OCI-LY1 (cell line): ENCODE results near the gene EEPD1.

ENCODE experiments used
- H2AFZ ChIP-seq: fragments of 200-600 bp; sonication (generic), shearing (Covaris generic); 2 replicates; pipeline ENCODE4 v1.6.0; 2014; ENCODE audit warnings: antibody characterized with exemption, mild to moderate bottlenecking, low read length
- H3F3A ChIP-seq: fragments of 200-600 bp; sonication (generic), shearing (Covaris generic); 2 replicates; pipeline ENCODE4 v1.6.0; 2014; ENCODE audit warnings: mild to moderate bottlenecking, antibody characterized with exemption, low read length, moderate library complexity; ENCODE audit not compliant: insufficient read depth
- H3K27ac ChIP-seq: fragments of 200-600 bp; sonication (generic); 2 replicates; pipeline ENCODE4 v1.5.1; 2014; ENCODE audit warnings: low read length, mixed run types, mild to moderate bottlenecking, low read depth; ENCODE audit not compliant: poor library complexity, severe bottlenecking
- H3K27me3 ChIP-seq: fragments of 200-600 bp; sonication (generic); 2 replicates; pipeline ENCODE4 v1.6.0; 2014; ENCODE audit warnings: antibody characterized with exemption, mild to moderate bottlenecking, low read length, moderate library complexity; ENCODE audit not compliant: insufficient read depth
- H3K36me3 ChIP-seq: fragments of 200-600 bp; sonication (generic); 2 replicates; pipeline ENCODE4 v1.6.1; 2014; ENCODE audit warnings: mild to moderate bottlenecking, antibody characterized with exemption, low read length, moderate library complexity, mixed read lengths; ENCODE audit not compliant: insufficient read depth
- H3K4me1 ChIP-seq: fragments of 200-600 bp; sonication (generic); 2 replicates; pipeline ENCODE4 v1.5.1; 2014; ENCODE audit warnings: mild to moderate bottlenecking, low read length, moderate library complexity; ENCODE audit not compliant: insufficient read depth, severe bottlenecking
- H3K4me2 ChIP-seq: fragments of 200-600 bp; sonication (generic), shearing (Covaris generic); 2 replicates; pipeline ENCODE4 v1.6.1; 2014; ENCODE audit warnings: low read length
- H3K4me3 ChIP-seq: fragments of 200-600 bp; sonication (generic); 2 replicates; pipeline ENCODE4 v1.5.1; 2014; ENCODE audit warnings: low read length, low read depth, mild to moderate bottlenecking, mixed read lengths; ENCODE audit not compliant: poor library complexity, severe bottlenecking
- H3K79me2 ChIP-seq: fragments of 200-600 bp; shearing (Covaris generic); 2 replicates; pipeline ENCODE4 v1.6.1; 2016; ENCODE audit warnings: mixed run types, low read length, mixed read lengths; ENCODE audit not compliant: insufficient read depth
- H3K9ac ChIP-seq: fragments of 200-600 bp; sonication (generic), shearing (Covaris generic); 2 replicates; pipeline ENCODE4 v1.6.1; 2014; ENCODE audit warnings: mild to moderate bottlenecking, low read length, mixed read lengths
- H3K9me2 ChIP-seq: fragments of 200-600 bp; sonication (generic), shearing (Covaris generic); 2 replicates; pipeline ENCODE4 v1.6.1; 2014; ENCODE audit warnings: low read depth, mild to moderate bottlenecking, low read length, mixed read lengths
- H3K9me3 ChIP-seq: fragments of 200-600 bp; shearing (Covaris generic); 2 replicates; pipeline ENCODE4 v1.6.1; 2014; ENCODE audit warnings: low read length, mixed read lengths
- H4K20me1 ChIP-seq: fragments of 200-600 bp; sonication (generic), shearing (Covaris generic); 2 replicates; pipeline ENCODE4 v1.6.0; 2016; ENCODE audit warnings: mild to moderate bottlenecking, low read length; ENCODE audit not compliant: insufficient read depth
- CTCF ChIP-seq: fragments of 200-600 bp; sonication (generic), shearing (Covaris generic); IDR thresholded peaks from 2 replicates; pipeline ENCODE4 v1.5.1; 2017; ENCODE audit warnings: mild to moderate bottlenecking, antibody characterized with exemption, low read length, moderate library complexity, mixed read lengths
- EZH2 ChIP-seq: fragments of 200-600 bp; sonication (generic), shearing (Covaris generic); IDR thresholded peaks from 2 replicates; pipeline ENCODE4 v1.8.0; 2017; ENCODE audit warnings: borderline replicate concordance, mixed run types, mild to moderate bottlenecking, antibody characterized with exemption, low read length, moderate library complexity, mixed read lengths

EEPD1 gene

DNA sequence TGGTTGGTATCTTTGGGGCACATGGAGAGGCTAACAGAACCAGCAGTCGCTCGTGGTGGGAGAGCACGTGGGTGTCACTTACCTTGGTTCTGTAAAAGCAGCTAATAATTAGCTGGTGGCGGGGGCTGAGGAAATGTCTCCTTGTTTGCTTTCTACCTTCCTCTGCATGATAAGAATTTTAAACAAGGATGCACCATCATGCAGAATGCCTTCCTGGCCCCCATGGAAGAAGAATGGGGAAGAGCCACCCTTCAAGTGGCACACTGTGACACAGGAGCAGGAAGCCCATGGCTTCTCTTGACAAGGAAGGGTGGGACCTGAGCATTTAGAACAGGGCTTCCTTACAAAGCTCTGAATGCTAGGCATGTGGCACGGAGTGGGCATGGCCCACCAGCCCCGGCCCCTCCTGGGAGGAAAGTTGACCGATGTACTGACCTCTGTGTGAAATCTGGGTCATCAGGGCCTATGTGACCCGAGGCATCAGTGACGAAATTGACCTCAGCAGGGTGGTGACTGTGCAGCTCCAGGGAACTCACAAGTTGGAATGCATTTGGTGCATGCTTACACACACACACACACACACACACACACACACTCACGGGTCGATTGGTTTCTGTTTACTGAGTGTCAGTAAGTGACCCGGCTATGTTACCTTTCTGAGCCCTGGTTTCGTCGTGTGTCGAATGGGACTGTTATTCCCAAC lies 119.7 kb downstream of the EEPD1 start:
- no peaks in the 10 kb centered on the region for H3F3A ChIP-seq
- H3K27ac ChIP-seq = no peak overlapping the region
- H3K4me1 ChIP-seq = peaks cover 25% of the 10 kb centered on the region
- H3K9ac ChIP-seq = no peak overlapping the region
- H3K79me2 ChIP-seq = no peaks in the 10 kb centered on the region
- TF ChIP-seq EZH2 (no peak), CTCF (no peak)
- H4K20me1 ChIP-seq = no peaks in the 10 kb centered on the region
- H3K4me2 ChIP-seq = no peak overlapping the region
- H3K27me3 ChIP-seq = no peaks in the 10 kb centered on the region
- H3K9me3 ChIP-seq = no peaks in the 10 kb centered on the region
- no peaks in the 10 kb centered on the region for H3K36me3 ChIP-seq
- no peak overlapping the region for H3K4me3 ChIP-seq
- no peaks in the 10 kb centered on the region for H3K9me2 ChIP-seq
- H2AFZ ChIP-seq = no peak overlapping the region

DNA sequence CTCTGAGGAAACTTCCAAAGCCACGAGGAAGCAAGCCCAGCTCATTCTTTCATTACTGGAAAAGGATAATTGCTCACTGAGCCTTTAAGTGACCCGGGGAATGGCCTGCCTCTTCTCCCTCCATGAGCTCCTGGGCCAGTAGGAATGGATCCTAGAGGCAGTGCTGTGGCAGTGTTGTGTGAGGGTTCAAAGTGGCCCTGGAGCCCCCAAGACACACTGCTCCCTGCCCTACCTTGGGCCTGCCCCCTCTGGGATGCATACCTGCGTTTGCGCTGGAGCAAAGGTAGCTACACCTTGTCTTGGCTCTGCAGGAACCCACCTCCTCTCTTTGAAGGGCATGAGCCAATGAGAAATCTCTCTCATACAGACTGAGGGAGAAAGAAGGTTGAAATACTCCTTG lies 120.8 kb downstream of the EEPD1 start:
- TF ChIP-seq CTCF = no peak
- TF ChIP-seq EZH2 = no peak
- Histone ChIP-seq H3K9ac (no peak overlapping the region), H3K27ac (no peak overlapping the region), H3K9me2 (no peaks in the 10 kb centered on the region), H3F3A (no peaks in the 10 kb centered on the region), H4K20me1 (no peaks in the 10 kb centered on the region), H2AFZ (no peak overlapping the region), H3K4me3 (no peak overlapping the region), H3K9me3 (no peaks in the 10 kb centered on the region), H3K27me3 (no peaks in the 10 kb centered on the region), H3K36me3 (no peaks in the 10 kb centered on the region), H3K4me1 (peaks cover 37% of the 10 kb centered on the region), H3K79me2 (no peaks in the 10 kb centered on the region), H3K4me2 (no peak overlapping the region)

- TF ChIP-seq CTCF (no peak), EZH2 (no peak)
- Histone ChIP-seq H3K9me3 (no peaks in the 10 kb centered on the region), H3K4me2 (no peak overlapping the region), H3K4me3 (no peak overlapping the region), H3K27ac (no peak overlapping the region), H4K20me1 (no peaks in the 10 kb centered on the region), H3K79me2 (no peaks in the 10 kb centered on the region), H3K9me2 (no peaks in the 10 kb centered on the region), H2AFZ (no peak overlapping the region), H3K36me3 (no peaks in the 10 kb centered on the region), H3K4me1 (peaks cover 52% of the 10 kb centered on the region), H3F3A (no peaks in the 10 kb centered on the region), H3K27me3 (no peaks in the 10 kb centered on the region), H3K9ac (no peak overlapping the region)
These were observed 122.8 kb downstream of the EEPD1 start for GRCh38 chr7:36275735-36276284.
